Hematopoietic multipotent progenitor cell treated with erythropoietin and hydrocortisone succinate and interleukin-3 and kit ligand, for 4 days (in vitro differentiated cells): ENCODE results near the gene RGS7.
"Not testable (repeated sequence)": the region's sequence is repeated elsewhere in the genome, so short reads cannot be mapped to it uniquely, and the experiment has no call there.

Experiments
- DNase-seq: peaks from one replicate; pipeline ENCODE4 v3.0.0-alpha.2; 2015

Gene RGS7

DNA sequence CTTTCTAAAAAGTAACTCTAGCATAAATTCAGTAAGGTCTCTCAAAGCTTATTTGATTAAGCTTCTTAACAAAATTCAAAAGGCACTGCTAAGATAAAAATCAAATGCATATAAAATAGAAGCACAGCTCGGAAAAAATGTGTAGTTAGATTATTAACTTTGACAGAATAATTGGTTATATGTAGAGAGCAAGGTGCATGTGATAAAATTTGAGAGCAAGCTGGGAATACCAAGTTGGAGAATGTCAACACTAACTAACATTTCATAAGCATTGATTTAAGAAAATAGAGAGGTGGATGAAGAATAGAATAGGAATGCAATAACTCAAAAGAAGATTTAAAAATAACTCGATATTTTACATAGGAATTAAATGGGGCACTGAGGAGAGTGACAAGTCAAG lies 540.5 kb downstream of the RGS7 start:
- no peak for DNase-seq

- DNase-seq = no peak
These were observed 543.3 kb downstream of the RGS7 start for GRCh38 chr1:240813720-240814119.

DNA sequence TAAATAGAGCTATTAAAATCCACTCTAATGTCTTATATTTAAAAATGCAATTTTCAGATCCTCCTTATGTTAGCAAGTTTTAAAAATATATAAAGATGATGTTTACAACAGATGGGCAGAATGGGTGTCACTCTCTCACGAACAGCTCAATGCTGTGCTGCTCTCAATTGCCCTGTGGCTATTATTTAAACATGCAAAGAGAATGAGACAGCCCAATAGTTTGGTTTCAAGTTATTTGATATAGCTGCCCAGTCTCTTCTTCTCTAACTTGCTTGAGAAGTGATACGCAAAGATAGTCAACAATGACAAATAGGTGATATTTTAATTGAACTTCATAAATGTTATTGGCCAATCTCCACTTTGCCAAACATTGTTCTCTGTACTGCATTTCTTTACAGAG lies 545.7 kb downstream of the RGS7 start:
- DNase-seq = no peak

GRCh38 chr1:240808381-240808780 lies 548.6 kb downstream of the RGS7 start:
- DNase-seq = no peak

DNA sequence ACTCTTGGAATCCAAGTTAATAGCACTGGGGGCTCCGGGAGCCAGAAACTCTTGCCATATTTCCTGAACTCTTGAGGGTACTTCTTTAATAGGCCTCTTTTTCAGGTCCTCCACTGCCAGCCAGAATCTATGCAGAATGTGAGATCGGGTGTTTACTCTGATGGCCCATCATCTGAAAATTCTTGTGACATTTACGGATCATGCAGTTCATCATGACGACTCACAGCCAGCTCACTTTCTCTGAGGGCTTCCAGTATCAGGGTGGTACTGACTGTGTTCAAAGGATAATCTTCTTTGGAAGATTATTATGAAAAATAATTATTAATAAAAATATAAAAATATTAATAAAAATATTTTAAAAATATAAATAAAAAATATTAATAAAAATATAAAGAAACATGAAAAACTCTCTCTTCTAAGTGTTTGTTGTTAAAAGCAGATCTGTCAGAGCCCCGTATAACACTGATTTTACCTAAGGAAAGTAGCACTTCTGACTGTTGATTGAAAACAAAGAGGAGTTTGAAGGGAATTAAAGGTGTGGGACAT lies 550.7 kb downstream of the RGS7 start:
- DNase-seq = no peak

- DNase-seq = no peak
These were observed 552.5 kb downstream of the RGS7 start for GRCh38 chr1:240804475-240804874.

DNA sequence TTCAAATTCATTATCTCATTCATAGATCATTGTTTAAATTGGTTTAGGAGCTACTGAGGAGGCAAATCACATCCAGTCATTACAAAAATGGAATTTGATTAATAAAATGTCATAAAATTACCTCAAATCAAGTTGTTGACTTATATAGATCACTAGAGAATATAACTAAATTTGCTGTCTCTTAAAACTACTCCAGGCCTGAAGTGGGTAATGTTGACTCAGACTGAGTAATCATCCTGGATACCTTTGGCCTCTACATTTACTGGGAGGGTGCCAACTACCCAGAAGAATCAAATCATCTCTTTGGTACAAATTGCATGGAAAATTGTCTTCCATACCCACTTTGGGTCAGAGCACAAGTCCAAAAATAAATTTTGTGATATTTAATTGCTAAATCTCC lies 553.9 kb downstream of the RGS7 start:
- DNase-seq = no peak

DNA sequence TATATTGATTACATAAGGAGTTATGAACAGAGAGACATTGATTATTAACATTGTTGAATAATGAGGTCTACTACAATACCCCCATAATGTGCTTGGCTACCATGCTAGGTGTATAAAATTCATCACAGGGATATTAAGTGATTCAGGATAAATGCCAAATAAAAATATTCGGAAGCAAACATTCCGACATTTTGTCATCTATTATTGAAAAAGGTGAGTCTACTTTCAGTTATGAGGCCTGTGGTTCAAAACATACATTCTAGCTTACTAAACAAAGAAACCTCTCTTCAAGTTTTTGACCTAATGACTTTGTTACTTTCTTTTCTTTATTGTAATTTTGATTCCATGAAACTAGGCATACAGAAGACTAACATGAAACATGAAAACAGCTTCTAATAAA lies 554.7 kb downstream of the RGS7 start:
- no peak for DNase-seq

DNA sequence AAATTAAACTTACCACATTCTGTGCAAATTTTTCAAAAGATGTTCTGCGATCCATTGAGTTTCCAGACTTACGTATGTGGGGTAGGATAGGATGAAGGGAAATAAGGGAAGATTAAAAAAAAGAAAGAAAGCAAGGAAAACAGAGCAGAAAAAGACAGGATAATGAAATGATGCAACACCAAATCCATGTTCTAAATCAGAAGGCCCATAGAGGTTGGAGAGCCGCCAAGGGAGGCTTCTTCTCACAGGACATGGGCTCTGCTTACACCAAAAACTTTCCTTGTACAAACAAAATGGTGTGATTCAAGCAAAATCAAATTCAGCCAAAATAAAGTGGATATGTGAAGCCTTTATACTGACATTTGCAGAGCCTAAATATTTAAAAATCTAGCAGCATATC lies 555.6 kb downstream of the RGS7 start:
- DNase-seq = no peak

- DNase-seq = no peak
These were observed 556.7 kb downstream of the RGS7 start for GRCh38 chr1:240800291-240800690.

- no peak for DNase-seq
These were observed 560.0 kb downstream of the RGS7 start for GRCh38 chr1:240797050-240797449.

DNA sequence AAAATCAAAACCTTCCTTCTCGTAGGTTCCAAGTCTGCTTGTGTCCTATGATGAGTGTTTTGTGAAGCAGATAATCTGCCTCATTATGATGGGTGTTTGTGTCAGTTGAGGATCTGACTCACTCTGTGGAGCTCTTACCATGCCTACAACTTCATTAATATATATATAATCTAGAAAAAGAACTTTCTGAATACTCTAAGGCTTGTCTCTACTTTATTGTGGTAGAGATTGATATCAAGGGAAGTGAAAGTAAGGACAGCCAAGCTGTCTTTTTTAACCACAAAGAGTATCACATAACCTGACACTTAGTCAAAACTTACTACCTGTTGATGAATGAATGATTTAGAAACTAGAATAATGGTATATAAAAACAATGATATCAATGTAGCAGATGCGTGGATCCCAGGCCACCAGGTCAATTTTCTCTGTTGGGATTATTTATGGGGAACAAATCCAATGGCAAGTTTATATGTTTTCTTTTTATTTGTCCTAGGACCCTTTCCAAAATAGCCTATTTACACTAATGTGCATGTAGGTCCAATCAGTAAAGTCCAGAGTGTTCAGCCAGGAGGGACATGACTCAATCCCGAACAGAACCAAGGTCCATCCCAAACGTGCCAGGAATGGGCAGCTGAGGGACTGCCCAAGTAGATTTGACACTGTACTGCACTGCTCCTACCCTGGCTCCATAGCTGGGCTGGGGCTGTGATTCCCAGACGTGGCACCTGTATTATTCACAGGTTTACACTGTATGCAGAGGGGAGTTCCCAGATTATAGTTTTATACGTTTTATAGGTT lies 562.8 kb downstream of the RGS7 start:
- DNase-seq = no peak

- no peak for DNase-seq
These were observed 564.0 kb downstream of the RGS7 start for GRCh38 chr1:240792915-240793529.

- no peak for DNase-seq
These were observed 566.1 kb downstream of the RGS7 start for GRCh38 chr1:240790856-240791255.

DNA sequence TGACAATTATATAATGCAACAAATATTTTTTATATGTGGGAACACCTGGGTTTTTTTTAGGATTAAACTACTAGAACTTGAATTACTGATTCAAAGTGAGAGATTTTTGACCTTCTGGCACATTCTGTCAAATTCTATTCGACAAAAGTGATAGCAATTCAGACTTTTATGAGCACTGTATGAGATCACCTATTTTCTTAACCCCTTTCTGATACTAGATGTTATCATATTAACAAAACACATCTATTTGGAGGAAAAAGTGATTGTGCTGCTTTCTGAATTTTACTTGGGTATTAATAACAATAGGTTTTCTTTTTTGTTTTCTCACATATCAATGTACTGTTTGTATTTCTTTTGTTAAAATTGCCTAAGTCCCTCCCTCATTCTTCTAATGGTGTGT lies 570.1 kb downstream of the RGS7 start:
- no peak for DNase-seq

- no peak for DNase-seq
These were observed 572.2 kb downstream of the RGS7 start for GRCh38 chr1:240784776-240785175.

GRCh38 chr1:240783728-240784137 lies 573.3 kb downstream of the RGS7 start:
- not testable (repeated sequence) for DNase-seq

- DNase-seq = no peak
These were observed 580.8 kb downstream of the RGS7 start for GRCh38 chr1:240776237-240776636.

GRCh38 chr1:240772131-240772530 lies 584.9 kb downstream of the RGS7 start:
- DNase-seq = no peak

GRCh38 chr1:240771450-240771849 lies 585.6 kb downstream of the RGS7 start:
- no peak for DNase-seq

DNA sequence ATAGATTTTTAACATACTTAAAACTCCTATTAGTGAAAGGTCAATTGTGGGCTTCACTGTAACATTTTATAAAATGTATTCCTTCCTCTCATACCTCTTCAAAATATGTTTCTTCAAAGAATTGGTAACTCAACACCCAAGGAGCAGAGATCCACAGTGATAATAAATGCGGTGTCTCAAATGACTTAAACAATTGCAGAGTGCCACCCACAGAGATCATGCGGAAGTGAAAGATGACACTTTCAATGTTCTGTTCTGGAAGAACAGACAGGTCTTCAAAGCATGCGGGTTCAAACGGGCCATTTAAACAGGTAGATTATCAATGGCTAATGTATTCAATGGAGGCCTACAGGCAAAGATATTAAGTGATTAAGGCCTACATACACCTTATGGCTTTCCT lies 588.0 kb downstream of the RGS7 start:
- no peak for DNase-seq

- DNase-seq = no peak
These were observed 590.2 kb downstream of the RGS7 start for GRCh38 chr1:240766831-240767230.

- no peak for DNase-seq
These were observed 591.2 kb downstream of the RGS7 start for GRCh38 chr1:240765732-240766363.

- DNase-seq = no peak
These were observed 593.2 kb downstream of the RGS7 start for GRCh38 chr1:240763771-240764170.
